PC-9 (cell line): ENCODE data around the gene CENPB. TPM values are rescaled to one million over a fixed set of nuclear protein-coding genes. Genes with fewer than 3 reads are reported as not detected.

Source experiments
- BruUV-seq: library from RNA; stranded (reverse); fragments of 400-500 nt; replicated peaks from 2 replicates; lab custom pipeline; 2021; lab: Mats Ljungman, UMichigan
- CTCF ChIA-PET: fragments of 300-600 bp; sonication (Branson Sonifier 250); formaldehyde crosslinking; loops from one replicate; lab custom pipeline; 2022; ENCODE audit warnings: antibody characterized with exemption; lab: Charles Lee
- POLR2A ChIA-PET: fragments of 300-600 bp; sonication (Branson Sonifier 250); formaldehyde crosslinking; loops from one replicate; lab custom pipeline; 2022; ENCODE audit warnings: antibody characterized with exemption; ENCODE audit not compliant: unreplicated experiment; lab: Charles Lee
- DNase-seq, 2 experiments: peaks; one replicate each; pipeline versions ENCODE4 v3.0.0 to v3.0.0-alpha.2; 2015 to 2022; ENCODE audit warnings: mixed read lengths in 1 of 2
- H2AFZ ChIP-seq: fragments of 200-600 bp; sonication (generic); 2 replicates; pipeline ENCODE4 v1.8.1; 2017; ENCODE audit warnings: antibody characterized with exemption
- H3F3A ChIP-seq: fragments of 200-600 bp; sonication (generic); 2 replicates; pipeline ENCODE4 v1.8.1; 2017; ENCODE audit warnings: antibody characterized with exemption, mild to moderate bottlenecking, low read depth; ENCODE audit not compliant: insufficient read depth
- H3K27ac ChIP-seq: fragments of 200-600 bp; sonication (generic); 2 replicates; pipeline ENCODE4 v1.6.1; 2016; ENCODE audit warnings: mixed run types
- H3K27me3 ChIP-seq: fragments of 200-600 bp; sonication (generic); 2 replicates; pipeline ENCODE4 v1.6.1; 2016; ENCODE audit warnings: low read depth, mixed run types; ENCODE audit not compliant: insufficient read depth
- H3K36me3 ChIP-seq: fragments of 200-600 bp; sonication (generic); 2 replicates; pipeline ENCODE4 v1.6.1; 2016; ENCODE audit warnings: low read depth, mixed run types
- H3K4me1 ChIP-seq: fragments of 200-600 bp; sonication (generic); replicated peaks from 2 replicates; pipeline ENCODE4 v1.6.1; 2016; ENCODE audit warnings: mixed run types; ENCODE audit not compliant: insufficient read depth
- H3K4me2 ChIP-seq: fragments of 200-600 bp; sonication (generic); 2 replicates; pipeline ENCODE4 v1.6.1; 2017; ENCODE audit warnings: mixed run types
- H3K4me3 ChIP-seq: fragments of 200-600 bp; sonication (generic); 2 replicates; pipeline ENCODE4 v1.6.1; 2016; ENCODE audit warnings: mixed run types
- H3K79me2 ChIP-seq: fragments of 200-600 bp; sonication (generic); 2 replicates; pipeline ENCODE4 v1.6.1; 2017; ENCODE audit warnings: low read depth, mixed run types
- H3K9me2 ChIP-seq: fragments of 200-600 bp; sonication (generic); 2 replicates; pipeline ENCODE4 v1.8.1; 2017; ENCODE audit warnings: mild to moderate bottlenecking; ENCODE audit not compliant: insufficient read depth
- H3K9me3 ChIP-seq: fragments of 200-600 bp; sonication (generic); 2 replicates; pipeline ENCODE4 v1.8.1; 2016; ENCODE audit warnings: low read depth; ENCODE audit not compliant: insufficient read depth
- H4K20me1 ChIP-seq: fragments of 200-600 bp; sonication (generic); 2 replicates; pipeline ENCODE4 v1.8.1; 2017; ENCODE audit not compliant: insufficient read depth
- CTCF ChIP-seq: fragments of 200-600 bp; sonication (generic); conservative IDR thresholded peaks from 2 replicates; pipeline ENCODE4 v1.6.1; 2017; ENCODE audit warnings: mixed run types, antibody characterized with exemption, mild to moderate bottlenecking, moderate library complexity
- EZH2 ChIP-seq: fragments of 200-600 bp; sonication (generic); IDR thresholded peaks from 2 replicates; pipeline ENCODE4 v1.8.0; 2017; ENCODE audit warnings: antibody characterized with exemption, low read depth
- intact Hi-C: fragments of 100-400 bp; cut with micrococcal nuclease; formaldehyde crosslinking; loops from one replicate; pipeline ENCODE4 v1.10.0; 2022; ENCODE audit not compliant: unreplicated experiment
- total RNA-seq: library from RNA; stranded (reverse); gene quantifications from 2 replicates; pipeline ENCODE4 v1.2.3, GENCODE V29; 2021

Gene CENPB
- total RNA-seq, 1 experiment from 2014 or later = 70.8 TPM

- H3K79me2 ChIP-seq = peaks cover under 1% of the 10 kb centered on the region; the same call in 1 of the 2 replicates
- no peak for DNase-seq
- H3F3A ChIP-seq = peaks cover 22% of the 10 kb centered on the region
- no peak overlapping the region for H3K4me3 ChIP-seq
- no peaks in the 10 kb centered on the region for H3K9me2 ChIP-seq
- POLR2A ChIA-PET = no interaction called here
- no peak overlapping the region for H3K27ac ChIP-seq
- intact Hi-C loops = no loop called here
- H4K20me1 ChIP-seq = no peaks in the 10 kb centered on the region
- H2AFZ ChIP-seq = no peak overlapping the region
- no peaks in the 10 kb centered on the region for H3K27me3 ChIP-seq
- no peak overlapping the region for H3K4me2 ChIP-seq
- no peaks in the 10 kb centered on the region for H3K9me3 ChIP-seq
- TF ChIP-seq EZH2 (no peak), CTCF (no peak)
- H3K4me1 ChIP-seq = peaks cover 25% of the 10 kb centered on the region
- CTCF ChIA-PET = no interaction called here
- no peaks in the 10 kb centered on the region for H3K36me3 ChIP-seq
- BruUV-seq = no TSS peak
These were observed 29.3 kb upstream of the CENPB start for GRCh38 chr20:3815703-3816315.

DNA sequence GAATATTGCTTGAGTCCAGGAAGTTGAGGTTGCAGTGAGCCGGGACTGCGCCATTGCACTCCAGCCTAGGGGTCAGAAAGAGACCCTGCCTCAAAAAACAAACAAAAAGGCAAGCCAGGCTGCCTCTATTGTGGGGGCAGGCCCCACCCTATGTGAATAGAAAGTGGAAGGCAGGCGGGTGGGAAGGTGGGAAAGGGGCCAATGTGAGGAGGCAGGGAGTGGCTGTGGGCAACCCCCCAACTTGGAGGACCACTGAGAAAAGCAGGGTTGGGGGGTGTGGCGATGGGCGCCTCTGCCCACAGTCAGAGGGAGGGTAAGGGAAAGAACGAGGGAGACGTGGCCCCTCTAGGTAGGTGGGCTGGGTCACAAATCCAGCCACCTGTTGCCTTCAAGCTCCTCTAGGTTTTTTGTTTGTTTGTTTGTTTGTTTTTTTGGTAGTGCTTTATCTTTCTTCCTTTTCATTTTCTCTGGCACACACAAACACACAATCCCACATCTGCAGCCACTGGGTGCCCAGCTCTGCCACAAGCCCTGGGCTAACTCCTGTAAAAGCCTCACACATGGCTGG, 28.5 kb upstream of the CENPB start:
- Histone ChIP-seq H3K4me2 (no peak overlapping the region), H3K4me1 (peaks cover 32% of the 10 kb centered on the region), H2AFZ (no peak overlapping the region), H3K27me3 (no peaks in the 10 kb centered on the region), H3K79me2 (0 out of 2 replicates have a peak, but pooled peaks cover 5% of the 10 kb centered on the region), H4K20me1 (no peaks in the 10 kb centered on the region), H3K4me3 (no peak overlapping the region), H3F3A (peaks cover 30% of the 10 kb centered on the region), H3K9me3 (no peaks in the 10 kb centered on the region), H3K36me3 (no peaks in the 10 kb centered on the region), H3K9me2 (no peaks in the 10 kb centered on the region), H3K27ac (no peak overlapping the region)
- TF ChIP-seq CTCF = no peak
- no peak for TF ChIP-seq EZH2
- ChIA-PET CTCF (interaction anchor here (0.6 kb wide), 1 partner anchor 28 kb away, joined by 9 read pairs; no protein-coding TSS in a partner anchor), POLR2A (interaction anchor here (0.7 kb wide), 1 partner anchor 344 kb away, joined by 3 read pairs; no protein-coding TSS in a partner anchor)
- no TSS peak for BruUV-seq
- DNase-seq = no peak
- intact Hi-C loops = no loop called here

DNA sequence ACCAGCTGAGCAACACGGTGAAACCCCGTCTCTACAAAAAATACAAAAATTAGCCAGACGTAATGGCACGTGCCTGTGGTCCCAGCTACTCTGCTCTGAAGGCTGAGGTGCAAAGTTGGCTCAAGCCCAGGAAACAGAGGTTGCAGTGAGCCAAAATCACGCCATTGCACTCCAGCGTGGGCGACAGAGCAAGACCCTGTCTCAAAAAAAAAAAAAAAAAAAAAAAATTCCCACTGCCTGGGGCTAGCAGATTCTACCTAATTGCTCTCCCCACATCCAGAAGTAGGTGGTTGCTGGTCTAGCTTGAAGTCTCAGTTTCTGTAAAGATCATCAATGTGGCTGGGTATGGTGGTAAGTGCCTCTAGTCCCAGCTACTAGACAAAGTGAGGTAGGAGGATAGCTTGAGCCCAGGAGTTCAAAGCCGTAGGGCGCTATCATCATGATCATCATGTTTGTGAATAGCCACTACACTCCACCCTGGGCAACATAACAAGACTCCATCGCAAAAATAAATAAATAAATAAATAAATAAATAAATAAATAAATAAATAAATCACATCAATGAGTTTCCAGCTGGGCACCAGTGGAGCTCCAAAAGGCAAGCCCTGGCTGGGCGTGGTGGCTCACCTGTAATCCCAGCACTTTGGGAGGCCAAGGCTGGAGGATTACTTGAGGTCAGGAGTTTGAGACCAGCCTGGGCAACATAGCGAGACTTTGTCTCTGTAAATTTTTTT, 27.5 kb upstream of the CENPB start:
- Histone ChIP-seq H3K27me3 (no peaks in the 10 kb centered on the region), H2AFZ (no peak overlapping the region), H4K20me1 (no peaks in the 10 kb centered on the region), H3K9me3 (no peaks in the 10 kb centered on the region), H3F3A (peaks cover 30% of the 10 kb centered on the region), H3K4me2 (no peak overlapping the region), H3K4me3 (no peak overlapping the region), H3K4me1 (peaks cover 34% of the 10 kb centered on the region), H3K79me2 (0 out of 2 replicates have a peak, but pooled peaks cover 7% of the 10 kb centered on the region), H3K27ac (no peak overlapping the region), H3K36me3 (no peaks in the 10 kb centered on the region), H3K9me2 (no peaks in the 10 kb centered on the region)
- BruUV-seq = no TSS peak
- intact Hi-C loops = no loop called here
- ChIA-PET CTCF (interaction anchor here (0.6 kb wide), 1 partner anchor 27 kb away, joined by 9 read pairs; no protein-coding TSS in a partner anchor), POLR2A (no interaction called here)
- no peak for TF ChIP-seq EZH2
- TF ChIP-seq CTCF = no peak
- DNase-seq = no peak
